H9 (cell line): Measurements from ENCODE around the gene MAN2C1. TPM values are rescaled to one million over a fixed set of nuclear protein-coding genes. Genes with fewer than 3 reads are reported as not detected.
A peak's percentile ranks its signal among the peaks of the same experiment; 100 is the strongest.
"Not testable (repeated sequence)": the region's sequence is repeated elsewhere in the genome, so short reads cannot be mapped to it uniquely, and the experiment has no call there.

Experiments used
- DNase-seq: peaks from one replicate; pipeline ENCODE4 v3.0.0-alpha.2; 2017
- H2AFZ ChIP-seq: one replicate; pipeline ENCODE4 v1.6.1; 2013; ENCODE audit warnings: mild to moderate bottlenecking, low read length, control low read depth, moderate library complexity
- H2AK5ac ChIP-seq: 2 replicates; pipeline ENCODE4 v1.6.1; 2013; ENCODE audit warnings: low read length, control low read depth, mixed read lengths; ENCODE audit not compliant: insufficient read length
- H2BK120ac ChIP-seq: one replicate; pipeline ENCODE4 v1.6.1; 2013; ENCODE audit warnings: low read depth, mild to moderate bottlenecking, low read length, control low read depth, inconsistent platforms; ENCODE audit not compliant: poor library complexity, severe bottlenecking
- H2BK12ac ChIP-seq: 2 replicates; pipeline ENCODE4 v1.6.1; 2013; ENCODE audit warnings: low read length, control low read depth, mixed read lengths, low read depth; ENCODE audit not compliant: insufficient read length
- H2BK15ac ChIP-seq: 2 replicates; pipeline ENCODE4 v1.6.1; 2013; ENCODE audit warnings: low read depth, low read length, control low read depth
- H2BK20ac ChIP-seq: one replicate; pipeline ENCODE4 v1.6.1; 2013; ENCODE audit warnings: low read depth, mild to moderate bottlenecking, low read length, control low read depth, inconsistent platforms; ENCODE audit not compliant: poor library complexity, severe bottlenecking
- H2BK5ac ChIP-seq: 2 replicates; pipeline ENCODE4 v1.6.1; 2013; ENCODE audit warnings: low read length, control low read depth, mixed read lengths; ENCODE audit not compliant: insufficient read length
- H3K14ac ChIP-seq: 2 replicates; pipeline ENCODE4 v1.6.1; 2013; ENCODE audit warnings: low read length, control low read depth; ENCODE audit not compliant: insufficient read depth
- H3K18ac ChIP-seq: 2 replicates; pipeline ENCODE4 v1.6.1; 2013; ENCODE audit warnings: low read depth, mild to moderate bottlenecking, mixed read lengths, low read length, control low read depth; ENCODE audit not compliant: insufficient read length
- H3K23ac ChIP-seq: 2 replicates; pipeline ENCODE4 v1.6.1; 2013; ENCODE audit warnings: low read length, control low read depth, mixed read lengths, low read depth; ENCODE audit not compliant: insufficient read length
- H3K23me2 ChIP-seq: 2 replicates; pipeline ENCODE4 v1.6.1; 2013; ENCODE audit warnings: low read depth, mild to moderate bottlenecking, mixed read lengths, low read length, control low read depth; ENCODE audit not compliant: insufficient read length, poor library complexity, severe bottlenecking
- H3K27ac ChIP-seq: 2 replicates; pipeline ENCODE4 v1.5.1; 2013; ENCODE audit warnings: low read length, control low read depth, mixed read lengths, low read depth; ENCODE audit not compliant: insufficient read length
- H3K27me3 ChIP-seq: 2 replicates; pipeline ENCODE4 v1.6.1; 2013; ENCODE audit warnings: low read length, control low read depth, inconsistent platforms; ENCODE audit not compliant: insufficient read depth
- H3K4ac ChIP-seq: 2 replicates; pipeline ENCODE4 v1.6.1; 2013; ENCODE audit warnings: low read depth, mild to moderate bottlenecking, control low read depth, inconsistent platforms, low read length, moderate library complexity
- H3K4me1 ChIP-seq: 2 replicates; pipeline ENCODE4 v1.6.1; 2013; ENCODE audit warnings: low read length, control low read depth, inconsistent platforms; ENCODE audit not compliant: insufficient read depth
- H3K4me2 ChIP-seq: 2 replicates; pipeline ENCODE4 v1.6.1; 2013; ENCODE audit warnings: low read length, control low read depth, mixed read lengths; ENCODE audit not compliant: insufficient read length, insufficient read depth
- H3K56ac ChIP-seq: 2 replicates; pipeline ENCODE4 v1.6.1; 2013; ENCODE audit warnings: low read depth, mild to moderate bottlenecking, mixed read lengths, low read length, control low read depth; ENCODE audit not compliant: insufficient read length
- H3K79me1 ChIP-seq: 2 replicates; pipeline ENCODE4 v1.6.1; 2013; ENCODE audit warnings: low read depth, mild to moderate bottlenecking, moderate library complexity, low read length, control low read depth, inconsistent platforms; ENCODE audit not compliant: insufficient read depth, poor library complexity, severe bottlenecking
- H3K79me2 ChIP-seq: 2 replicates; pipeline ENCODE4 v1.6.1; 2013; ENCODE audit warnings: low read length, control low read depth, inconsistent platforms; ENCODE audit not compliant: insufficient read depth
- H3K9ac ChIP-seq: 2 replicates; pipeline ENCODE4 v1.6.1; 2013; ENCODE audit warnings: low read length, control low read depth, mixed read lengths; ENCODE audit not compliant: insufficient read length; ENCODE audit errors: extremely low read depth
- H3K9me3 ChIP-seq: one replicate; pipeline ENCODE4 v1.6.1; 2013; ENCODE audit warnings: low read depth, low read length, inconsistent platforms; ENCODE audit not compliant: control insufficient read depth
- H3T11ph ChIP-seq: one replicate; pipeline ENCODE4 v1.6.1; 2013; ENCODE audit warnings: mild to moderate bottlenecking, low read length, control low read depth, inconsistent platforms
- H4K20me1 ChIP-seq: one replicate; pipeline ENCODE4 v1.6.1; 2013; ENCODE audit not compliant: control insufficient read depth, insufficient read length, insufficient read depth
- H4K5ac ChIP-seq: 2 replicates; pipeline ENCODE4 v1.6.1; 2013; ENCODE audit warnings: low read depth, mild to moderate bottlenecking, mixed read lengths, low read length, control low read depth; ENCODE audit not compliant: insufficient read length
- H4K8ac ChIP-seq: replicated peaks from 2 replicates; pipeline ENCODE4 v1.6.1; 2013; ENCODE audit warnings: low read length, control low read depth, mixed read lengths, low read depth; ENCODE audit not compliant: insufficient read length
- H4K91ac ChIP-seq: 2 replicates; pipeline ENCODE4 v1.6.1; 2013; ENCODE audit warnings: low read depth, mild to moderate bottlenecking, moderate library complexity, mixed read lengths, low read length, control low read depth; ENCODE audit not compliant: insufficient read length
- H3K27ac Mint-ChIP-seq, 3 experiments: 2 replicates in 2 of 3; 3 replicates in 1 of 3; pipeline ENCODE4 v1.8.0; 2020 to 2021; ENCODE audit warnings: mixed read lengths in 3 of 3, mild to moderate bottlenecking in 1 of 3, moderate library complexity in 1 of 3
- H3K27me3 Mint-ChIP-seq: 2 replicates; pipeline ENCODE4 v1.8.0; 2021; ENCODE audit warnings: low read depth, mild to moderate bottlenecking, moderate library complexity, mixed read lengths
- H3K36me3 Mint-ChIP-seq, 3 experiments: 2 replicates in 2 of 3; 3 replicates in 1 of 3; pipeline ENCODE4 v1.8.0; 2020 to 2021; ENCODE audit warnings: low read depth in 3 of 3, mixed read lengths in 3 of 3; ENCODE audit not compliant: insufficient read depth in 1 of 3
- H3K4me1 Mint-ChIP-seq, 2 experiments: 2 replicates each; pipeline ENCODE4 v1.8.0; 2020; ENCODE audit warnings: mixed read lengths in 2 of 2
- H3K4me3 Mint-ChIP-seq, 2 experiments: 2 replicates in 1 of 2; 3 replicates in 1 of 2; pipeline ENCODE4 v1.8.0; 2020 to 2021; ENCODE audit warnings: mild to moderate bottlenecking in 2 of 2, mixed read lengths in 2 of 2, moderate library complexity in 1 of 2
- H3K9me3 Mint-ChIP-seq, 2 experiments: 2 replicates in 1 of 2; 3 replicates in 1 of 2; pipeline ENCODE4 v1.8.0; 2020; ENCODE audit warnings: mild to moderate bottlenecking in 2 of 2, mixed read lengths in 2 of 2, moderate library complexity in 1 of 2
- CTCF ChIP-seq: fragments of 200-600 bp; sonication (generic); conservative IDR thresholded peaks from 3 replicates; pipeline ENCODE4 v1.8.0; 2021; ENCODE audit warnings: antibody characterized with exemption, mild to moderate bottlenecking
- WGBS: extraction: QIAGEN DNeasy Blood & Tissue Kit; methylation state at CpG from one replicate; pipeline ENCODE4 v1.1.7; 2013; ENCODE audit warnings: missing lambda C conversion rate, low lambda C conversion rate, mixed read lengths; ENCODE audit not compliant: insufficient read length; ENCODE audit errors: extremely low coverage; 5-methylcytosine and 5-hydroxymethylcytosine counted together
- total RNA-seq: library from RNA; stranded (reverse); gene quantifications from 2 replicates; pipeline ENCODE4 v1.2.1, GENCODE V29; 2021

Gene MAN2C1
- total RNA-seq, 1 experiment from 2014 or later: 112 TPM

DNA sequence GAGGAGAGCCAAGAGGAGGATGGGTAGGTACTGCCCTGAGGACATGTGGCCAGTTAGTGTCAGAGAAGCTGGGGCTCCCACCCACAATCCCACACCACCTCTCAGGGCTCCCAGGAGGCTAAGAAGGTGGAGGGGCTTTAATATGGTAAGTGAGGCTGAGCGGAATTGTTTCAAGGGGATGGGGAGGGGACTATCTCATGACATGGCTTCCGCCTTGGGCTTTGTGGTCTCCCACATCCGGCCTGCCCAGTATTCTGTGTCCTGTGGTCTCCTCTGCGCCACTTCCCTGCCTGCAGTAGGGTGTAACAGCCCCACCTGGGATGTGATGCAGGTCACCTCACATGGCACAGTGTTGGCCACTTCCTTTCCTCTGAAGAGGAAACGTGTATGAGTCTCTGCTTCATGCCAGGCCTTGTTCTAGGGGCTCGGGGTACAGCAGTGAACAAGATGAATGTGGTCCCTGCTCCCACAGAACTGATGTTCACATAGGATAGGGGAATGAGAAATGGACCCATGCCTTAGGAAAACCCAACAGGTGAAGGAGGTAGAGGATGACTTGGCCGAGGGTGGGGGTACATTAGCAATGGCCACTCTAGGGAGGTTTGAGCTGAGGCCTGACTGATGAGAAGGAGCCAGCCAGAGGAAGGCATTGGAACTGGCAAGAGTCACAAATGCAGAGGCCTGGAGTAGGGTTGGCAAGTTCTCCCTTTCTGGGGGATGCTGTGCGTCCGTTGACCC is 18.4 kb downstream of the MAN2C1 start:
- no peak overlapping the region for H3K23ac ChIP-seq
- TF ChIP-seq CTCF: no peak
- no CpG with 5 or more reads among the region's 9 CpGs for WGBS

GRCh38 chr15:75349351-75349669 is 19.1 kb downstream of the MAN2C1 start:
- peaks cover 13% of the 10 kb centered on the region for H3K23me2 ChIP-seq
- H3K79me1 ChIP-seq, H2BK5ac ChIP-seq, DNase-seq, H4K91ac ChIP-seq, H2BK15ac ChIP-seq, H3K79me2 ChIP-seq, H3K9me3 Mint-ChIP-seq, H3K18ac ChIP-seq, H3K4me1 ChIP-seq, H3K27ac ChIP-seq, H4K8ac ChIP-seq, H2BK120ac ChIP-seq, H3K56ac ChIP-seq, H2AK5ac ChIP-seq, H3K4ac ChIP-seq, H3K23ac ChIP-seq, H3K14ac ChIP-seq, H3K4me2 ChIP-seq, H3K27me3 ChIP-seq, H4K5ac ChIP-seq, H2AFZ ChIP-seq, H3K9ac ChIP-seq, H3K36me3 Mint-ChIP-seq, H2BK12ac ChIP-seq, H2BK20ac ChIP-seq, H3K27ac Mint-ChIP-seq, H3T11ph ChIP-seq, H4K20me1 ChIP-seq, H3K9me3 ChIP-seq: not testable (repeated sequence)
- WGBS: no CpG with 5 or more reads among the region's 8 CpGs
- Mint-ChIP-seq H3K4me3 (0 out of 5 replicates have a peak overlapping the region, but pooled peaks of 1 of the 2 experiments have one; percentile 92), H3K27me3 (peaks cover 28% of the 10 kb centered on the region), H3K4me1 (peaks cover 10 to 11% of the 10 kb centered on the region in 2 experiments)

More for the DNA sequence above, 18.4 kb downstream of the MAN2C1 start:
- peak; percentile 20 for DNase-seq
- Mint-ChIP-seq H3K27me3 (peaks cover 28% of the 10 kb centered on the region), H3K4me1 (peaks cover 10 to 11% of the 10 kb centered on the region in 2 experiments), H3K27ac (no peak overlapping the region), H3K36me3 (peaks cover 8 to 13% (median 9%) of the 10 kb centered on the region in 3 experiments; a peak in 6 of 7 replicates), H3K4me3 (0 out of 5 replicates have a peak overlapping the region, but pooled peaks of 1 of the 2 experiments have one; percentile 17), H3K9me3 (no peaks in the 10 kb centered on the region)
- Histone ChIP-seq H3K27ac (no peak overlapping the region), H3K79me1 (no peaks in the 10 kb centered on the region), H3K4ac (no peak overlapping the region), H3K4me1 (no peaks in the 10 kb centered on the region), H3K9me3 (no peaks in the 10 kb centered on the region), H3K27me3 (no peaks in the 10 kb centered on the region; the same call in 1 of the 2 replicates), H3K18ac (no peak overlapping the region), H3K9ac (no peak overlapping the region), H3K56ac (no peak overlapping the region), H3K14ac (no peak overlapping the region), H4K5ac (no peak overlapping the region), H3K4me2 (no peak overlapping the region), H3T11ph (no peak overlapping the region), H2BK5ac (no peak overlapping the region), H4K20me1 (no peaks in the 10 kb centered on the region), H2BK12ac (no peak overlapping the region), H4K91ac (no peak overlapping the region), H3K79me2 (no peaks in the 10 kb centered on the region), H2BK20ac (no peak overlapping the region), H2BK15ac (no peak overlapping the region), H4K8ac (no peak overlapping the region), H2AFZ (no peak overlapping the region), H3K23me2 (peaks cover 13% of the 10 kb centered on the region), H2AK5ac (no peak overlapping the region), H2BK120ac (no peak overlapping the region)
